Neural progenitor cell (in vitro differentiated cells): ENCODE results near the gene SPATA6.

Experiments used
- EZH2 ChIP-seq: fragments of 200-600 bp; sonication (generic); IDR thresholded peaks from 2 replicates; pipeline ENCODE4 v1.6.1; 2017; ENCODE audit warnings: antibody characterized with exemption, mild to moderate bottlenecking, moderate library complexity
- TF ChIP-seq, protein P1 (sequence below): fragments of 200-600 bp; sonication (generic); IDR thresholded peaks from 2 replicates; pipeline ENCODE4 v1.5.1; 2017; ENCODE audit warnings: antibody characterized with exemption, mild to moderate bottlenecking

DNA sequence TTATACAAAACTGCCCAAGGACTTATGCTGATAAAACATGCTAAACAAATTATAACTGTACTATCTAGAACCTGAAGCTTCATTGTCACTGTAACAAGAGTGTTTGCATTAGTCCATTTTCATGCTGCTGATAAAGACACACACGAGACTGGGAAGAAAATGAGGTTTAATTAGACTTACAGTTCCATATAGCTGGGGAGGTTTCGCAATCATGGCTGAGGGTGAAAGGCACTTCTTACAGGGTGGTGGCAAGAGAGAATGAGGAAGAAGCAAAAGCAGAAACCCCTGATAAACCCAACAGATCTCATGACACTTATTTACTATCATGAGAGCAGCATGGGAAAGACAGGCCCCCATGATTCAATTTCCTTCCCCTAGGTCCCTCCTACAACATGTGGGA, 100.4 kb downstream of the SPATA6 start:
- TF ChIP-seq, protein P1, sequence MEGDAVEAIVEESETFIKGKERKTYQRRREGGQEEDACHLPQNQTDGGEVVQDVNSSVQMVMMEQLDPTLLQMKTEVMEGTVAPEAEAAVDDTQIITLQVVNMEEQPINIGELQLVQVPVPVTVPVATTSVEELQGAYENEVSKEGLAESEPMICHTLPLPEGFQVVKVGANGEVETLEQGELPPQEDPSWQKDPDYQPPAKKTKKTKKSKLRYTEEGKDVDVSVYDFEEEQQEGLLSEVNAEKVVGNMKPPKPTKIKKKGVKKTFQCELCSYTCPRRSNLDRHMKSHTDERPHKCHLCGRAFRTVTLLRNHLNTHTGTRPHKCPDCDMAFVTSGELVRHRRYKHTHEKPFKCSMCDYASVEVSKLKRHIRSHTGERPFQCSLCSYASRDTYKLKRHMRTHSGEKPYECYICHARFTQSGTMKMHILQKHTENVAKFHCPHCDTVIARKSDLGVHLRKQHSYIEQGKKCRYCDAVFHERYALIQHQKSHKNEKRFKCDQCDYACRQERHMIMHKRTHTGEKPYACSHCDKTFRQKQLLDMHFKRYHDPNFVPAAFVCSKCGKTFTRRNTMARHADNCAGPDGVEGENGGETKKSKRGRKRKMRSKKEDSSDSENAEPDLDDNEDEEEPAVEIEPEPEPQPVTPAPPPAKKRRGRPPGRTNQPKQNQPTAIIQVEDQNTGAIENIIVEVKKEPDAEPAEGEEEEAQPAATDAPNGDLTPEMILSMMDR: no peak
- TF ChIP-seq EZH2: no peak
